Neuronal stem cell (in vitro differentiated cells): ENCODE results near the gene GNAQ.

ENCODE experiments used
- DNase-seq: peaks from one replicate; pipeline ENCODE4 v3.0.0-alpha.2; 2013; ENCODE audit warnings: low spot score
- H2AFZ ChIP-seq: one replicate; pipeline ENCODE4 v1.6.1; 2013; ENCODE audit warnings: mild to moderate bottlenecking, low read length, inconsistent platforms
- H2AK5ac ChIP-seq: 2 replicates; pipeline ENCODE4 v1.6.1; 2013; ENCODE audit warnings: low read depth, mild to moderate bottlenecking, inconsistent platforms, low read length, moderate library complexity, mixed read lengths
- H2BK120ac ChIP-seq: 2 replicates; pipeline ENCODE4 v1.6.1; 2013; ENCODE audit warnings: low read depth, mild to moderate bottlenecking, inconsistent platforms, low read length, moderate library complexity, mixed read lengths
- H2BK12ac ChIP-seq: one replicate; pipeline ENCODE4 v1.6.1; 2013; ENCODE audit warnings: low read length, inconsistent platforms
- H2BK15ac ChIP-seq: 2 replicates; pipeline ENCODE4 v1.6.1; 2013; ENCODE audit warnings: mild to moderate bottlenecking, low read length, inconsistent platforms, mixed read lengths
- H2BK5ac ChIP-seq: one replicate; pipeline ENCODE4 v1.6.1; 2013; ENCODE audit warnings: inconsistent platforms, mild to moderate bottlenecking, low read length, moderate library complexity
- H3K14ac ChIP-seq: one replicate; pipeline ENCODE4 v1.6.1; 2013; ENCODE audit warnings: low read length, inconsistent platforms
- H3K18ac ChIP-seq: 2 replicates; pipeline ENCODE4 v1.6.1; 2013; ENCODE audit warnings: low read length, inconsistent platforms
- H3K23ac ChIP-seq: 2 replicates; pipeline ENCODE4 v1.6.1; 2013; ENCODE audit warnings: low read depth, mild to moderate bottlenecking, mixed read lengths, low read length, inconsistent platforms; ENCODE audit not compliant: poor library complexity
- H3K27ac ChIP-seq: replicated peaks from 3 replicates; pipeline ENCODE4 v1.5.1; 2013; ENCODE audit warnings: low read length, inconsistent platforms
- H3K27me3 ChIP-seq, 3 experiments: 2 replicates each; pipeline ENCODE4 v1.6.1; 2013; ENCODE audit warnings: low read length in 3 of 3, mild to moderate bottlenecking in 2 of 3, inconsistent platforms in 1 of 3, low read depth in 1 of 3, mixed read lengths in 1 of 3, moderate library complexity in 1 of 3; ENCODE audit not compliant: control insufficient read depth in 3 of 3, insufficient read depth in 3 of 3
- H3K36me3 ChIP-seq, 2 donors: replicated peaks in 1 of 2; 2 replicates each; pipeline ENCODE4 v1.6.1; 2013; ENCODE audit warnings: low read length in 2 of 2; ENCODE audit not compliant: control insufficient read depth in 2 of 2, insufficient read depth in 2 of 2
- H3K4ac ChIP-seq: 2 replicates; pipeline ENCODE4 v1.6.1; 2013; ENCODE audit warnings: inconsistent platforms, mild to moderate bottlenecking, low read length, moderate library complexity
- H3K4me1 ChIP-seq, 2 donors: 1 replicate in 1 of 2; 2 replicates in 1 of 2; pipeline ENCODE4 v1.6.1; 2013; ENCODE audit warnings: low read length in 2 of 2, low read depth in 1 of 2; ENCODE audit not compliant: control insufficient read depth in 2 of 2, insufficient read depth in 1 of 2
- H3K4me2 ChIP-seq: one replicate; pipeline ENCODE4 v1.6.1; 2013; ENCODE audit warnings: mild to moderate bottlenecking, low read length, inconsistent platforms; ENCODE audit not compliant: insufficient read depth, poor library complexity, severe bottlenecking
- H3K4me3 ChIP-seq, 2 donors: 2 replicates each; pipeline ENCODE4 v1.5.1; 2013; ENCODE audit warnings: low read length in 2 of 2, mild to moderate bottlenecking in 2 of 2, inconsistent platforms in 1 of 2, moderate library complexity in 1 of 2
- H3K79me1 ChIP-seq: one replicate; pipeline ENCODE4 v1.6.1; 2013; ENCODE audit warnings: low read depth, mild to moderate bottlenecking, inconsistent platforms, low read length, moderate library complexity
- H3K9ac ChIP-seq: one replicate; pipeline ENCODE4 v1.6.1; 2013; ENCODE audit warnings: mild to moderate bottlenecking, low read depth, low read length, inconsistent platforms; ENCODE audit not compliant: poor library complexity
- H3K9me3 ChIP-seq, 2 donors: replicated peaks in 1 of 2; 2 replicates each; pipeline versions ENCODE3 to v1.6.1; 2013; ENCODE audit warnings: low read length in 2 of 2, mild to moderate bottlenecking in 2 of 2, inconsistent platforms in 1 of 2, low read depth in 1 of 2, mixed read lengths in 1 of 2, moderate library complexity in 1 of 2; ENCODE audit not compliant: control insufficient read depth in 2 of 2, insufficient read depth in 1 of 2
- H4K8ac ChIP-seq: one replicate; pipeline ENCODE4 v1.6.1; 2013; ENCODE audit warnings: low read depth, mild to moderate bottlenecking, inconsistent platforms, low read length, moderate library complexity
- H4K91ac ChIP-seq: one replicate; pipeline ENCODE4 v1.6.1; 2013; ENCODE audit warnings: low read length, low read depth, mild to moderate bottlenecking, inconsistent platforms; ENCODE audit not compliant: poor library complexity
- WGBS, 2 donors: extraction: QIAGEN DNeasy Blood & Tissue Kit; methylation state at CpG; one replicate each; pipeline ENCODE4 v1.1.7; 2013; ENCODE audit warnings: missing lambda C conversion rate in 2 of 2, mixed read lengths in 1 of 2; ENCODE audit not compliant: insufficient read length in 2 of 2, insufficient replicate concordance in 1 of 2; ENCODE audit errors: extremely low coverage in 2 of 2; 5-methylcytosine and 5-hydroxymethylcytosine counted together

The GNAQ gene

GRCh38 chr9:77834898-77835488 lies 196.6 kb downstream of the GNAQ start:
- H3K14ac ChIP-seq, result no peak overlapping the region
- H3K4me1 ChIP-seq, result no peaks in the 10 kb centered on the region
- H3K4me2 ChIP-seq, result no peak overlapping the region
- H3K9ac ChIP-seq, result no peak overlapping the region
- peaks cover 0 to 2% of the 10 kb centered on the region in 2 donors for H3K9me3 ChIP-seq
- no peaks in the 10 kb centered on the region for H3K27me3 ChIP-seq
- H2BK5ac ChIP-seq, result no peak overlapping the region
- H2BK120ac ChIP-seq, result no peak overlapping the region
- no peaks in the 10 kb centered on the region for H3K36me3 ChIP-seq
- WGBS, 2 donors, result no CpG with 5 or more reads among the region's 4 CpGs
- no peak overlapping the region for H4K8ac ChIP-seq
- no peak overlapping the region for H3K23ac ChIP-seq
- no peak overlapping the region for H2BK12ac ChIP-seq
- no peak overlapping the region for H2BK15ac ChIP-seq
- H3K79me1 ChIP-seq, result no peaks in the 10 kb centered on the region
- no peak overlapping the region for H3K18ac ChIP-seq
- no peak overlapping the region for H3K27ac ChIP-seq
- H2AK5ac ChIP-seq, result no peak overlapping the region
- no peak overlapping the region for H3K4me3 ChIP-seq
- H4K91ac ChIP-seq, result no peak overlapping the region
- H2AFZ ChIP-seq, result no peak overlapping the region
- DNase-seq, result no peak
- H3K4ac ChIP-seq, result no peak overlapping the region

- H3K4me2 ChIP-seq, result no peak overlapping the region
- no peak overlapping the region for H3K4ac ChIP-seq
- DNase-seq, result no peak
- H3K18ac ChIP-seq, result no peak overlapping the region
- H2BK120ac ChIP-seq, result no peak overlapping the region
- no peak overlapping the region for H3K14ac ChIP-seq
- H2AFZ ChIP-seq, result no peak overlapping the region
- H4K8ac ChIP-seq, result no peak overlapping the region
- no peak overlapping the region for H2BK12ac ChIP-seq
- H2AK5ac ChIP-seq, result no peak overlapping the region
- no peaks in the 10 kb centered on the region for H3K79me1 ChIP-seq
- no CpG with 5 or more reads among the region's 1 CpG for WGBS, 2 donors
- H2BK5ac ChIP-seq, result no peak overlapping the region
- no peaks in the 10 kb centered on the region for H3K36me3 ChIP-seq
- H3K9me3 ChIP-seq, result peaks cover 0 to 2% of the 10 kb centered on the region in 2 donors
- no peak overlapping the region for H3K9ac ChIP-seq
- no peak overlapping the region for H3K27ac ChIP-seq
- H4K91ac ChIP-seq, result no peak overlapping the region
- no peak overlapping the region for H2BK15ac ChIP-seq
- H3K23ac ChIP-seq, result no peak overlapping the region
- H3K27me3 ChIP-seq, result no peaks in the 10 kb centered on the region
- H3K4me1 ChIP-seq, result peaks cover 0 to under 1% of the 10 kb centered on the region in 2 donors
- no peak overlapping the region for H3K4me3 ChIP-seq
These were observed 197.8 kb downstream of the GNAQ start for GRCh38 chr9:77833561-77834429.

GRCh38 chr9:77832639-77833038 lies 199.0 kb downstream of the GNAQ start:
- Histone ChIP-seq H3K79me1 (no peaks in the 10 kb centered on the region), H3K27me3 (no peaks in the 10 kb centered on the region), H4K8ac (no peak overlapping the region), H2AK5ac (no peak overlapping the region), H3K4ac (no peak overlapping the region), H2BK15ac (no peak overlapping the region), H3K4me3 (no peak overlapping the region), H3K9ac (no peak overlapping the region), H3K4me2 (no peak overlapping the region), H2BK12ac (no peak overlapping the region), H2BK5ac (no peak overlapping the region), H3K9me3 (peaks cover 0 to 2% of the 10 kb centered on the region in 2 donors), H3K14ac (no peak overlapping the region), H2BK120ac (no peak overlapping the region), H3K23ac (no peak overlapping the region), H3K27ac (no peak overlapping the region), H2AFZ (no peak overlapping the region), H3K4me1 (peaks cover 0 to 2% of the 10 kb centered on the region in 2 donors), H3K18ac (no peak overlapping the region), H3K36me3 (no peaks in the 10 kb centered on the region), H4K91ac (no peak overlapping the region)
- no CpG with 5 or more reads among the region's 9 CpGs for WGBS, 2 donors
- no peak for DNase-seq

- Histone ChIP-seq H3K18ac (no peak overlapping the region), H2BK120ac (no peak overlapping the region), H3K4me3 (no peak overlapping the region), H2BK15ac (no peak overlapping the region), H2BK5ac (no peak overlapping the region), H3K9ac (no peak overlapping the region), H2AK5ac (no peak overlapping the region), H3K9me3 (peaks cover 0 to 2% of the 10 kb centered on the region in 2 donors), H3K4me2 (no peak overlapping the region), H3K14ac (no peak overlapping the region), H3K4me1 (peaks cover 0 to 2% of the 10 kb centered on the region in 2 donors), H3K36me3 (no peaks in the 10 kb centered on the region), H4K91ac (no peak overlapping the region), H3K79me1 (no peaks in the 10 kb centered on the region), H3K27ac (no peak overlapping the region), H3K23ac (no peak overlapping the region), H2AFZ (no peak overlapping the region), H3K27me3 (no peaks in the 10 kb centered on the region), H2BK12ac (no peak overlapping the region), H4K8ac (no peak overlapping the region), H3K4ac (no peak overlapping the region)
- WGBS, 2 donors, result no CpG with 5 or more reads among the region's 1 CpG
- no peak for DNase-seq
These were observed 199.8 kb downstream of the GNAQ start for GRCh38 chr9:77831781-77832180.
